GM10847 (cell line): Measurements from ENCODE around the gene PMPCA.

Source experiments
- POLR2A ChIP-seq: IDR thresholded peaks from 2 replicates; pipeline ENCODE4 v1.6.1; 2011; ENCODE audit not compliant: insufficient read length; ENCODE audit errors: extremely low read depth

The PMPCA gene

DNA sequence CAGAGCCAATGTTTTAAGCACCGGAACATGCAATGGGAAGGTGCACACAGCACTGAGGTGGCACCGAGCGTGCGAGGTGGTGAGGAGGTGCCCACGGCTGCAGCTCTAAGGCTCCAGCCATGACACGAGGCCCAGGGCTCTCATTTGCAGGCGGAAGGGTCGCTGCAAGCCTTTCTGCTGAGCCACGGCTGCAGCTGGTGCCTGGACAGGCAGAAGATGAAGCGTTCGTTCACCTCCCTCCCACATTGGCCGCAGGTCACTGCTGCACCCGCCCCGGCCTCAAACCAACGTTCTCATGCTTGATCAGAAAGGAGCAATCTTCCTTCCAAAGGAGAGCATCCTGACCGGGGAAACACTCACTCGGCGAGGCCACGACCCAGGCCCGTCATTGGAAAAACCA, 33.6 kb downstream of the PMPCA start:
- TF ChIP-seq POLR2A = no peak

GRCh38 chr9:136445799-136446198, 35.3 kb downstream of the PMPCA start:
- TF ChIP-seq POLR2A = no peak

- no peak for TF ChIP-seq POLR2A
Measured at GRCh38 chr9:136447173-136447778, 36.8 kb downstream of the PMPCA start.

DNA sequence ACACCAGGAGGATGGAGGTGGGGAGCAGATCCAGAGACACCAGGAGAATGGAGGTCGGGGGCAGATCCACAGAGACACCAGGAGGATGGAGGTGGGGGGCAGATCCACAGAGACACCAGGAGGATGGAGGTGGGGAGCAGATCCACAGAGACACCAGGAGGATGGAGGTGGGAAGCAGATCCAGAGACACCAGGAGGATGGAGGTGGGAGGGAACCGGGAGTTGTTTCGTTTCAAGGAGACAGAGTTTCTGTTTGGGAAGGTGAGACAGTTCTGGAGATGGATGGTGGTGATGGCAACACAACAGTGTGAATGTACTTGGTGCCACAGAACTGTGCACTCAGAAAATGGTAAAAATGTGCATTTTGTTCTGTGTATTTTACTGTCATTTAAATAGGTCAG, 38.2 kb downstream of the PMPCA start:
- no peak for TF ChIP-seq POLR2A

DNA sequence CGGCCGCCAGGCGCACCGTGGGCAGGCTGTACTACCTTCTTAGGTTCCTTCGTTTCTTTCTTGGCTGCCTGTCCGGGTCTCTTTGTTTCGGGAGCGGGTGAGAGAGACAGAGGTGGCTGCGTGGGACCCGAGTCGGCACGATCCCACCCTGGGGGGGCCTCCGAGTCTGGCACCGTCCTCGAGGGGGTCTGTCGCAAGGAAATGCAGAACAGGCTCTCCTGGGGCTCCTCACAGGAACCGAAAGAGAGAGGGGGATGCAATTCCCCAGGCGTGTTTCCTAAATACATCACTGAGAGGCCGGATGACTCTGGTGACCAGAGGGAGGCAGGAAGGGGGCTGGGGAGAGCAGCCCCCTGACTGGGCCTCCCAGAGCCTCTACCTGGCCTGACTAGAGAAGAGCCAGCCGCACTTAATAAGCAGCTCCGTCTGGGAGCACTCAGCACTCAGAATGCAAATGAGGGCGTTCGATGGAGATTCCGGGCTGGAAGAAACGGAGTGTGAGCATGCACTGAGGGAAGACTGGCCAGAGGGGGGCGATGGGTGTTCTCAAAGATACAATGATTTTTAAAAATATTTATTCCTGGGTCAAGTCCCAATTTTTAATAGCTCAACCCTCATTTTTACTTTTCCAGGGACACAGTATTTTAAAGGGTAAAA, 40.9 kb downstream of the PMPCA start:
- TF ChIP-seq POLR2A = no peak

GRCh38 chr9:136453326-136453725, 42.9 kb downstream of the PMPCA start:
- TF ChIP-seq POLR2A = no peak

GRCh38 chr9:136454026-136454796, 43.8 kb downstream of the PMPCA start:
- TF ChIP-seq POLR2A = no peak

DNA sequence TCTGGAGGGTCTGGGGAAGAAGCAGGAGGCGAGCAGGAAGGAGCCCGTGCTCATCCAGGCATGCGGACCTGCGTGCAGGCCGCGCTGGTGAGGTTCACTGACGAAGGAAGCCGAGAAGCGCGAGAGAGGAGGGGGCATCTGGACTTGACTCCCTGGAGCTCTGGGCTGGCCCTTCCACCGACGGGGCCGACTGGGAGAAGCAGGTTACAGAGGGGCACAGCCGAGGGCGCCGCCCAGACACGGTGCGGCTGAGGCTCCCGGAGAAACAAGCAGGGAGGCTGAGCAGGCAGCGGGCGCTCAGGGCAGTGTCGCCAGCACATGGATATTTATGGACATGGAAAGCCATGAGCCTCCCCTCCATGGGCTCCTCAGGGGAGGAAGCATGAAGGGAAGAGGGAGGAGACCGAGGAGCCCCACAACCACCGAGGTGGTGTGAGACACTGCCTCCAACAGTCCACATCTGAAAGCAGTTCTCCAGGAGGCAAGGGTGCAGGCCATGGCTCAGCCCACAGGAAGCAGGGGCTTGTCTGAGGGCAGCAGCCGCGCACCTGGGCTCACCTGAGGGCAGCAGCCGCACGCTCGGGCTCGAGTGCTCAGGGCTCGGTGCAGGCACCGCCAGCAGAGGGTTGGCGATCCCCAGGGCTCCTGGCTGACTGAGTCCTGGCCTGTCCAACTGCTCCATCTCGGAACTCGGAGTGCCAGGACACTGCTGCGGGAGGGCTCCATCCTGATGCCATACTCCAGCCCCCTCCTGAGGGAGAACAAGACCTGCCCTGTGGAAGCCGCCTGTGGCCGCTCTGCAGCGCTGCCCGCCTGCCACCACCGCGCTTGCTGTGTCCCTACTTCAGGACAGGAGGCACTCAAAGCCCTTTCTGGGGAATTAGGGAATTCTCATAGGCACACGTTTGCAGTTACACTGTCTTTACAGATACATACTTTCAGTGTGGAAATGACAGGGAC, 44.9 kb downstream of the PMPCA start:
- TF ChIP-seq POLR2A = no peak

GRCh38 chr9:136456258-136456657, 45.8 kb downstream of the PMPCA start:
- TF ChIP-seq POLR2A = no peak

DNA sequence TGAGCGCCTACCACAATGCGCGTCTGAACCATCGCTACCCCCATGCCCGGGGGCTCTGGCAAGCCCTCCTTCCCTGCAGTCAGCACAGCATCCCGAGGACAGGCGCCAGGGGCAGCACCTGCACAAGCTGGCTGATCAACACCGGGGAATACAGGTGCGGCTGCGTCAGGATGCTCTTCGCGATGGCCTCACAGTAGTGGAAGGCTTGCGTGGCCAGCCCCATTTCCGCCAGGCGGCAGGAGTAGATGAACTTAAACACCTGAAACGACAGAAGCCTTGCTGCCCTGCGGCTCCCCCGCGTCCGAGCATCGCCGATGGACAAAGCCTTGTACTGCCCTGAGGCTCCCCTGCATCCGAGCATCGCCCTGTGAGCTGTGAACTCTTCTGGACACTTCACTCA, 46.9 kb downstream of the PMPCA start:
- no peak for TF ChIP-seq POLR2A

- TF ChIP-seq POLR2A = no peak
Measured at GRCh38 chr9:136459425-136459824, 49.0 kb downstream of the PMPCA start.

DNA sequence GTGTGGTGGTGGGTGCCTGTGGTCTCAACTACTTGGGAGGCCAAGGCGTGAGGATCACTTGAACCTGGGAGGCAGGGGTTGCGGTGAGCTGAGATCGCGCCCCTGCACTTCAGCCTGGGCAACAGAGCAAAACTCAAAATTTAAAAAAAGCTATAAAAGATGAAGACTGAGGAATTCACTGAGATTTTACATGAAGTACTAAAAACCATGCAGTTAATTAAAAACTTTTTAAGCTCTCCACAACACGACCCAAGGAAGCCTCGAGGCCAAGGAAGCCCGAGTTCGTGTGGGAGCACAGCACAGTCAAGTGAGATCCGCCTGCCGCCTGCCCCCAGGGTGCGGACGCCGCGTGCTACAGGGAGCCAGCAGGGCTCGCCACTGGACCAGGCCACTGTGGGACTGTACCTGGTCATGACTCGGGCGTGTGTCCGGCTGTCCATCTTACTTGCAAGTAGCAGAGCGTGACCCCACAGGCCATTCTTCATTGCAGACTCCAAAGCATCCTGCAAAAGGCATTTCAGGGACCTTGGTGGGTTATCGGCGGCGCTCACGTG, 50.4 kb downstream of the PMPCA start:
- no peak for TF ChIP-seq POLR2A

GRCh38 chr9:136462664-136463063, 52.2 kb downstream of the PMPCA start:
- no peak for TF ChIP-seq POLR2A

DNA sequence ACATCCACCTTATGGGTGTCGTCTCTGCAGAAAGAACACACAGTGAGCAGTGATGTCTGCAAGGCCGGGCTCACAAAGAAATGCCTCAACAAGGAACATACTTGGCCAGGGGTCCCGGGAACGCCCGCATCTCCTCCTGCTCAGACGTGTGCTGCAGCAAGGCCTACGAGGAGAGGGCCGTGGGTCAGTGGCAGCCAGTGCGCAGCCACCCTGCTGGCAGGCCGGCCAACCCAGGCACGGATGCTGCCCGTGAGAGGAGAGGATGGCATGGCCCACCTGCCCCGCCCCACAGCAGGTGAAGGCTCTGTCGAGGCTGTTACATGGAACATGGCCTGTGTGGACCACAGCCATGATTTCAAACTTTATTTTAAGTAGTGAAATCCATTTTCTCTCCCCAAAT, 53.1 kb downstream of the PMPCA start:
- no peak for TF ChIP-seq POLR2A

GRCh38 chr9:136464241-136464640, 53.8 kb downstream of the PMPCA start:
- no peak for TF ChIP-seq POLR2A
